ENCODE data around the gene ODF2.

ODF2 gene

GRCh38 chr9:128435611-128436010 is 20.2 kb upstream of the ODF2 start:
- no peak for TF ChIP-seq CTCF (IDR thresholded peaks at IDR 0.05)

DNA sequence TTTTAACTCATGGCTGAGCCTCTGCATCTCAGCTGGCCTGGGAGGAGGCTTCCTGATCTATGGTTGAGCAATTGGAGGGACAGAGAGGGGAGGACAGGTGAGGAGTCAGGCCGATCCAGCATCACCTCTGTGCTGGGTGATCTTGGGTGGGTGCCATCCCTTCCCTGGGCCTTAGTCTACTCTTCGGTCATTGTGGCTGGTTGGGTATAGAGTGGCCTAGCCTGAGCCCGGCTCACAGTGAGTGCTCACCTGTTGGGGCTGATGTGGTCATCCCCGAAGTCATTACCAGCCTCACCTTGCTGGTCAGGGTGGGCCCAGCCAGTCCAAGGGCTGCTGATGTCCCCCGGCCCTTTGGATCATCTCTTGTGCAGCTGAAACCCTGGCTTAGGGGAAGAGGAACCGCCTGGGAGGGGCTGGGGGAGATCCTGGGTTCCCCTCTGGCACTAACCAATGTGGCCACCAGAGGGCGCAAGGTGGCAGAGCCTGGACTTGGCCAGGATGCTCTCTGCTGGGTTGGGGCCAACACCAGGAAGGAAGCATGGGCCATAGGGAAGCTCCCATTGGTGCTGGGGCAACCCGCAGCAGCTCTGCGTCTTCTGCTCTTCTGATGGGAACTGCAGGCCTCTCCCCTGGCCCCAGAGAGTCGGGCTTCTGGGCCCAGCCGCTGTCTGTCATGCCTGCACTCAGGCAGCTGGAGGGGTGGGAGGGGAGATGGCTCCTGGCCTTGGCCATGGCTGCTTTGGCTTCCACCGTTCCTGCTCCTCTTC is 17.3 kb upstream of the ODF2 start:
- peak; percentile 98 for TF ChIP-seq CTCF (IDR thresholded peaks at IDR 0.05)

DNA sequence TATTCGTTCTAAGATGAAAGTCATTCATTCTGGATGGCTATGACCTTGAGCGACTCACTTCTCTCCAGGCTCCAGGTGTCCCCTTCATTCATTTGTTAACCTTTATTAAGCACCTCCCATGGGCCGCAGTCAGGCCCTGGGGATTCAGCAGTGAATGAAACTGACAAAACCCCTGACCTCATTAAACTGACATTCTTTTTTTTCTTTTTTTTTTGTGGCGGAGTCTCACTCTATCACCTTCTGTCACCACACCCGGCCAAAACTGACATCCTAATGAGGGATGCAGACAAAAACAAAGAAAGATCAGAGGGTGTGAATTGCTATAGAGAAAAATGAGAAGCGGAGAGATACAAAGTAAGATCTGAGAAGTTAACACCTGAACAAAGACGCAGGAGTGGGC is 16.5 kb upstream of the ODF2 start:
- TF ChIP-seq CTCF (IDR thresholded peaks at IDR 0.05): no peak

GRCh38 chr9:128442150-128442549 is 13.7 kb upstream of the ODF2 start:
- TF ChIP-seq CTCF (IDR thresholded peaks at IDR 0.05): no peak

DNA sequence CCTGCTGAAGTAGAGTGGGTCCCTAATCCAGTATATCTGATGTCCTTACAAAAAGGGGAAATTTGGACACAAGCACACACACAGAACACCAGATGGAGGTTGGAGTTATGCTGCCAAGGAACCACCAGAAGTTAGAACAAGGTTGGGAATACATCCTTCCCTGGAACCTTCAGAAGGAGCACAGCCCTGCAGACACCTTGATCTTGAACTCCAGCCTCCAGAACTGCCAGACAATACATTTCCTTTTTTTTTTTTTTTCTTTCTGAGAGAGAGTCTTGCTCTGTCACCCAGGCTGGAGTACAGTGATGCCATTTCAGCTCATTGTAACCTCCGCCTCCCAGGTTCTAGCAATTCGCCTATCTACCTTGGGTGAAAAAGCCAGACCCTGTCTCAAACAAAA is 7.1 kb upstream of the ODF2 start:
- TF ChIP-seq CTCF (IDR thresholded peaks at IDR 0.05): no peak

DNA sequence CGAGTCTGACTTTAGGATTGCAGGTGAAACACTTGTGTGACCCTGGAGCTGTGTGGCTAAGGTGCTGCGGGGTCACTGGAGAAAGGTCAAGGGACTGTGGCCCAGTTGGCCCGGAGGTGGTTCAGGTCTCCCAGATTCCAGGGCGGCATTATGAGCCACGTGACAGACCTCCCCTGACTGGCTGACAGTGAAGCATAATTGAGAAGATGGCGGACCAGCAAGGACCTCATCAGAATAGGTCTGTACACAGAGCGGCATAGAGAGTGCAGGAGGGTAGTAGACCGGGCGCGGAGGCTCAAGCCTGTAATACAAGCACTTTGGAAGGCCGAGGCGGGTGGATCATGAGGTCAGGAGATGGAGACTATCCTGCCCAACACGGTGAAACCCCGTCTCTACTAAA is 815 bp upstream of the ODF2 start:
- TF ChIP-seq CTCF (IDR thresholded peaks at IDR 0.05): no peak

GRCh38 chr9:128456613-128457061 is 831 bp downstream of the ODF2 start:
- no peak for TF ChIP-seq CTCF (IDR thresholded peaks at IDR 0.05)

- TF ChIP-seq CTCF (IDR thresholded peaks at IDR 0.05): no peak
These were observed 1.4 kb downstream of the ODF2 start for GRCh38 chr9:128457207-128457606.
